HCT116 (cell line): Measurements from ENCODE around the gene ZRANB1. TPM values are rescaled to one million over a fixed set of nuclear protein-coding genes. Genes with fewer than 3 reads are reported as not detected.

ENCODE experiments used
- ATAC-seq: fragments of 200-7000 bp; cut with Tn5 transposase; 2 replicates; pipeline ENCODE4 v1.9.1; 2020; ENCODE audit warnings: mild to moderate bottlenecking, moderate library complexity
- BruUV-seq: library from RNA; stranded (reverse); fragments of 400-500 nt; replicated peaks from 2 replicates; lab custom pipeline; 2021; lab: Mats Ljungman, UMichigan
- CTCF ChIA-PET: fragments of 300-600 bp; sonication (Branson Sonifier 250); formaldehyde crosslinking; loops from one replicate; lab custom pipeline; 2021; ENCODE audit warnings: antibody characterized with exemption; lab: Charles Lee
- POLR2A ChIA-PET: fragments of 300-600, 350-600 bp; sonication (Branson Sonifier 250); formaldehyde crosslinking; loops from one replicate; lab custom pipeline; 2021; ENCODE audit warnings: antibody characterized with exemption; lab: Charles Lee
- RAD21 ChIA-PET, 2 experiments: fragments of 300-600 bp; sonication (Branson Sonifier 250); formaldehyde crosslinking; loops; one replicate each; lab custom pipeline; 2023; ENCODE audit warnings: low total read pairs in 2 of 2; ENCODE audit not compliant: uncharacterized antibody in 2 of 2, unreplicated experiment in 2 of 2, low non-redundant PET in 1 of 2; lab: Charles Lee
- DNase-seq: peaks from one replicate; pipeline ENCODE4 v3.0.0-alpha.2; 2010; ENCODE audit warnings: low read depth, low spot score
- H2AFZ ChIP-seq: fragments of 200-600 bp; shearing (Covaris generic), sonication (generic); 2 replicates; pipeline ENCODE4 v1.6.1; 2017; ENCODE audit warnings: low read depth, mixed run types, mixed read lengths, antibody characterized with exemption, low read length; ENCODE audit not compliant: poor library complexity, severe bottlenecking
- H3K27ac ChIP-seq: 2 replicates; pipeline ENCODE4 v1.5.1; 2012; ENCODE audit warnings: low read depth, low read length
- H3K27me3 ChIP-seq: fragments of 200-600 bp; sonication (generic); 2 replicates; pipeline ENCODE4 v1.6.1; 2016; ENCODE audit warnings: mixed run types, low read length, mixed read lengths; ENCODE audit not compliant: insufficient read depth
- H3K36me3 ChIP-seq, 2 experiments: fragments of 200-500 bp in 1 of 2; fragments of 200-600 bp in 1 of 2; sonication (Bioruptor generic) in 1 of 2; sonication (generic) in 1 of 2; 2 replicates each; pipeline versions ENCODE4 v1.5.1 to v1.6.1; 2014 to 2016; ENCODE audit warnings: low read length in 2 of 2, inconsistent platforms in 1 of 2, mixed read lengths in 1 of 2, mixed run types in 1 of 2; ENCODE audit not compliant: insufficient read depth in 2 of 2, control insufficient read depth in 1 of 2
- H3K4me1 ChIP-seq, 2 experiments: fragments of 200-600 bp in 1 of 2; sonication (generic) in 1 of 2; 2 replicates each; pipeline versions ENCODE4 v1.5.1 to v1.6.1; 2012 to 2017; ENCODE audit warnings: low read length in 2 of 2, inconsistent platforms in 1 of 2, mild to moderate bottlenecking in 1 of 2, mixed read lengths in 1 of 2, mixed run types in 1 of 2, moderate library complexity in 1 of 2; ENCODE audit not compliant: insufficient read depth in 2 of 2, control insufficient read depth in 1 of 2
- H3K4me2 ChIP-seq: fragments of 200-600 bp; sonication (generic); 2 replicates; pipeline ENCODE4 v1.6.1; 2017; ENCODE audit warnings: mixed run types, low read length, mixed read lengths
- H3K4me3 ChIP-seq, 2 experiments: fragments of 200-600 bp in 1 of 2; sonication (generic) in 1 of 2; replicated peaks in 1 of 2; 2 replicates each; pipeline ENCODE4 v1.5.1; 2011 to 2016; ENCODE audit warnings: low read length in 2 of 2, control low read depth in 1 of 2, low read depth in 1 of 2, mild to moderate bottlenecking in 1 of 2, mixed read lengths in 1 of 2, mixed run types in 1 of 2
- H3K79me2 ChIP-seq: fragments of 200-600 bp; sonication (generic); 2 replicates; pipeline ENCODE4 v1.6.1; 2017; ENCODE audit warnings: mild to moderate bottlenecking, mixed run types, low read length, moderate library complexity, mixed read lengths; ENCODE audit not compliant: insufficient read depth
- H3K9ac ChIP-seq: fragments of 200-600 bp; sonication (generic); 2 replicates; pipeline ENCODE4 v1.6.1; 2016; ENCODE audit warnings: low read length, mixed read lengths
- H3K9me2 ChIP-seq: fragments of 200-600 bp; sonication (generic), shearing (Covaris generic); 2 replicates; pipeline ENCODE4 v1.6.1; 2017; ENCODE audit warnings: mixed run types, mild to moderate bottlenecking, moderate library complexity; ENCODE audit not compliant: insufficient read depth
- H3K9me3 ChIP-seq, 2 experiments: fragments of 200-500 bp in 1 of 2; fragments of 200-600 bp in 1 of 2; sonication (Bioruptor generic) in 1 of 2; sonication (generic) in 1 of 2; 2 replicates each; pipeline ENCODE4 v1.6.1; 2014 to 2017; ENCODE audit warnings: low read length in 2 of 2, mixed read lengths in 2 of 2, inconsistent platforms in 1 of 2, low read depth in 1 of 2, mild to moderate bottlenecking in 1 of 2, mixed run types in 1 of 2, moderate library complexity in 1 of 2; ENCODE audit not compliant: control insufficient read depth in 1 of 2, insufficient read depth in 1 of 2
- H4K20me1 ChIP-seq: fragments of 200-600 bp; sonication (generic), shearing (Covaris generic); 2 replicates; pipeline ENCODE4 v1.6.1; 2017; ENCODE audit warnings: mixed run types, mild to moderate bottlenecking, moderate library complexity; ENCODE audit not compliant: insufficient read depth
- CEBPB ChIP-seq: IDR thresholded peaks from 2 replicates; pipeline ENCODE4 v1.6.1; 2012; ENCODE audit warnings: low read depth
- EZH2 ChIP-seq: fragments of 200-600 bp; sonication (generic); IDR thresholded peaks from 2 replicates; pipeline ENCODE4 v1.6.1; 2017; ENCODE audit warnings: antibody characterized with exemption, mixed run types
- JUND ChIP-seq: IDR thresholded peaks from 2 replicates; pipeline ENCODE4 v1.6.1; 2012
- RAD21 ChIP-seq: IDR thresholded peaks from 2 replicates; pipeline ENCODE4 v1.6.1; 2012; ENCODE audit warnings: low read depth, mild to moderate bottlenecking
- REST ChIP-seq: IDR thresholded peaks from 2 replicates; pipeline ENCODE4 v1.6.1; 2012; ENCODE audit warnings: low read depth
- SP1 ChIP-seq: IDR thresholded peaks from 2 replicates; pipeline ENCODE4 v1.6.1; 2012; ENCODE audit warnings: low read depth
- SRF ChIP-seq: IDR thresholded peaks from 2 replicates; pipeline ENCODE4 v1.6.1; 2012; ENCODE audit warnings: low read depth
- TCF7L2 ChIP-seq: IDR thresholded peaks from 2 replicates; pipeline ENCODE4 v1.7.0; 2011; ENCODE audit warnings: borderline replicate concordance, inconsistent platforms; ENCODE audit not compliant: insufficient read depth, insufficient read length; ENCODE audit errors: extremely low read depth
- YY1 ChIP-seq: IDR thresholded peaks from 2 replicates; pipeline ENCODE4 v1.6.1; 2011; ENCODE audit warnings: low read length, low read depth, moderate library complexity, mild to moderate bottlenecking; ENCODE audit not compliant: insufficient replicate concordance; ENCODE audit errors: extremely low read depth
- ZBTB33 ChIP-seq: IDR thresholded peaks from 2 replicates; pipeline ENCODE4 v1.6.1; 2011; ENCODE audit warnings: mild to moderate bottlenecking, low read length, moderate library complexity; ENCODE audit not compliant: insufficient replicate concordance; ENCODE audit errors: extremely low read depth
- ZNF274 ChIP-seq: fragments of 200-500 bp; sonication (Bioruptor generic); IDR thresholded peaks from 2 replicates; pipeline ENCODE4 v1.6.1; 2014; ENCODE audit warnings: mild to moderate bottlenecking, low read depth, low read length, inconsistent platforms
- intact Hi-C: fragments of 100-400 bp; cut with micrococcal nuclease; formaldehyde crosslinking; loops from 2 replicates; pipeline ENCODE4 v1.10.0; 2022
- total RNA-seq: library from RNA; stranded (reverse); gene quantifications from one replicate; pipeline ENCODE4 v1.2.1, GENCODE V29; 2021; ENCODE audit not compliant: unreplicated experiment
- TF ChIP-seq, protein P1 (sequence below), 3 experiments: fragments of 200-600 bp in 1 of 3; sonication (generic) in 1 of 3; IDR thresholded peaks in 2 of 3; conservative IDR thresholded peaks in 1 of 3; 2 replicates each; pipeline ENCODE4 v1.5.1; 2012 to 2017; ENCODE audit warnings: low read depth in 2 of 3, low read length in 2 of 3, antibody characterized with exemption in 1 of 3, borderline replicate concordance in 1 of 3, control low read depth in 1 of 3, mild to moderate bottlenecking in 1 of 3, mixed read lengths in 1 of 3, mixed run types in 1 of 3, moderate library complexity in 1 of 3; ENCODE audit not compliant: insufficient read depth in 1 of 3

Gene ZRANB1
- total RNA-seq, 1 experiment from 2014 or later = 23.9 TPM

DNA sequence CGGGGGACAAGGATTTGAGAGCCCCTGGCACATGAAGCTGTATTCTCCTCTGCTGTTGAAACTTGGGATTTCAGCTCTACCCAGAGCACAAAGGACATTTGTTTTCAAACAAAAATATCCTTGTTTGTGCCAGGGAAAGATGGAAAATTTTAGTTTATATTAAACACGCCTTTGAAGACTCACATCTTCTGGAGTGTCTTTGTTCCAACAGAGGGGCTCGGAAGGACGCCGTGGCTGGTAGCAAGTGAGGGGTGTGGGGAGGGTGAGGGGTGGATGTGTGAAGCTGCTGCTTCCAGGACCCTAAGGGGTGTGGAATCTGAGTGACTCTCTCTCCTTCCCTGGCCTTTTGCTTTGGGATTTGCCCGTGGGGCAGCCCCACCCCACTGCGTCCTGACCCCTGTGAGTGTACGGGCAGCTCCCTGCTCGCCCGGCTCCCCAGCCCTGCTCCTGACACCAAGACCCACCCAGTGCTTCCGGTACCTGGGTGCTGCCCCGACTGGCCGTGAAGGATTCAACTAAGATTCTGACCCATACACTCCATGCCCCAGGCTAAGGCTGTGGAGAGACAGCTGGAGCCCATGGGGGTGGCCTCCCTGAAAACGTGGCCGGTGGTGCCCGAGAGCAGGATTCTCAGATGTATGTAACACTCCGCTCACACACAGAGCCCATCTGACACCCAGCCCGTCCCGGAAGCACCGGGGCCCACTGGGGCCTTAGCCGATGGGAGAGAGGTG is 59.6 kb downstream of the ZRANB1 start:
- H3K4me2 ChIP-seq = no peak overlapping the region
- no peaks in the 10 kb centered on the region for H3K9me2 ChIP-seq
- no peak overlapping the region for H2AFZ ChIP-seq
- H3K9me3 ChIP-seq = no peaks in the 10 kb centered on the region
- ChIA-PET RAD21 (no interaction called here), CTCF (no interaction called here), POLR2A (no interaction called here)
- no peak for ATAC-seq
- no peak for TF ChIP-seq EZH2
- TF ChIP-seq, protein P1, sequence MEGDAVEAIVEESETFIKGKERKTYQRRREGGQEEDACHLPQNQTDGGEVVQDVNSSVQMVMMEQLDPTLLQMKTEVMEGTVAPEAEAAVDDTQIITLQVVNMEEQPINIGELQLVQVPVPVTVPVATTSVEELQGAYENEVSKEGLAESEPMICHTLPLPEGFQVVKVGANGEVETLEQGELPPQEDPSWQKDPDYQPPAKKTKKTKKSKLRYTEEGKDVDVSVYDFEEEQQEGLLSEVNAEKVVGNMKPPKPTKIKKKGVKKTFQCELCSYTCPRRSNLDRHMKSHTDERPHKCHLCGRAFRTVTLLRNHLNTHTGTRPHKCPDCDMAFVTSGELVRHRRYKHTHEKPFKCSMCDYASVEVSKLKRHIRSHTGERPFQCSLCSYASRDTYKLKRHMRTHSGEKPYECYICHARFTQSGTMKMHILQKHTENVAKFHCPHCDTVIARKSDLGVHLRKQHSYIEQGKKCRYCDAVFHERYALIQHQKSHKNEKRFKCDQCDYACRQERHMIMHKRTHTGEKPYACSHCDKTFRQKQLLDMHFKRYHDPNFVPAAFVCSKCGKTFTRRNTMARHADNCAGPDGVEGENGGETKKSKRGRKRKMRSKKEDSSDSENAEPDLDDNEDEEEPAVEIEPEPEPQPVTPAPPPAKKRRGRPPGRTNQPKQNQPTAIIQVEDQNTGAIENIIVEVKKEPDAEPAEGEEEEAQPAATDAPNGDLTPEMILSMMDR (IDR thresholded peaks at IDR 0.05 in 2 of 3, conservative IDR thresholded peaks at IDR 0.05 in 1 of 3; ENCODE audit: borderline replicate concordance in 1 of 3, insufficient read depth in 1 of 3, low read depth in 2 of 3, low read length in 2 of 3) = no peak
- no peak for TF ChIP-seq CEBPB
- TF ChIP-seq ZNF274 = no peak
- TF ChIP-seq JUND = no peak
- no peak for TF ChIP-seq RAD21
- no peak for TF ChIP-seq TCF7L2
- TF ChIP-seq ZBTB33 = no peak
- TF ChIP-seq YY1 = no peak
- TF ChIP-seq SP1 = no peak
- TF ChIP-seq SRF = no peak
- TF ChIP-seq REST = no peak
- peaks cover 7% of the 10 kb centered on the region; the same call in 1 of the 2 replicates for H4K20me1 ChIP-seq
- no peaks in the 10 kb centered on the region for H3K4me1 ChIP-seq
- H3K9ac ChIP-seq = no peak overlapping the region
- DNase-seq = no peak
- peaks cover 25% of the 10 kb centered on the region; the same call in 1 of the 2 replicates for H3K79me2 ChIP-seq
- intact Hi-C loops = no loop called here
- BruUV-seq = no TSS peak
- no peak overlapping the region for H3K4me3 ChIP-seq
- peaks cover 33 to 34% of the 10 kb centered on the region in 2 experiments for H3K36me3 ChIP-seq
- H3K27me3 ChIP-seq = no peaks in the 10 kb centered on the region
- no peak overlapping the region for H3K27ac ChIP-seq
